Central memory CD4-positive, alpha-beta T cell (primary cell): ENCODE data around the gene TMEM255B.

Source experiments
- DNase-seq: peaks from one replicate; pipeline ENCODE4 v3.0.0; 2022

The TMEM255B gene

DNA sequence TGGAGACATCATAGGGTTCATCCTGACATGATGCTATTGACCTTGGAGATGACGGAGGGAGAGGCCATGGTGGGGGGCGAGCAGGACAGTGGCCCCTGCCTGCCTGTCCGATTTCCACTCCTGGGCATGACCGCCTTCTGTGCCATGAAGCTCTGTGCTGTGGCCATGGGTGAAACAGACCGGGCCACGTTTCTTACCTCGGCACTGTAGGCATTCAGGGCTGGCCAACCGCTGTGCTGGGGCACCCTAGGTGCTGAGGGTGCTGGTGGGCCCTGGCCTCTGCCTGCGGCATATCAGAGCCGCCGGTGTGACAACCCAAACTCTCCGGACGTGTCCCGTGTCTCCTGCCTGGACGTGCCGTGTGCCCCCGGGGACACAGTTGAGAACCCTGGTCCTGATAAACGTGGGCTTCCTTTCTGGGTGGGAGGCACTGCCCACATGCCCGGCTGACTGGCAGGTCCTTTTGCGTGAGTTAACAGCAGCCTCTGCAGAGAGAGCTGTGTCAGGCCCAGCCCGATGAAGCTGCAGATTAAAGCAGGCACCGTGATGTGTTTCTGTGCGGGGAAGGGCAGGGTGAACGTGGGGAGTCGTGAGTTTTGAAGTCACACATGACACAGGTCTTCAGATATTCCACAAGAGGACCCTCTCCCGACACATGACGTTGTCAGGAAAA is 46.5 kb downstream of the TMEM255B start:
- no peak for DNase-seq

DNA sequence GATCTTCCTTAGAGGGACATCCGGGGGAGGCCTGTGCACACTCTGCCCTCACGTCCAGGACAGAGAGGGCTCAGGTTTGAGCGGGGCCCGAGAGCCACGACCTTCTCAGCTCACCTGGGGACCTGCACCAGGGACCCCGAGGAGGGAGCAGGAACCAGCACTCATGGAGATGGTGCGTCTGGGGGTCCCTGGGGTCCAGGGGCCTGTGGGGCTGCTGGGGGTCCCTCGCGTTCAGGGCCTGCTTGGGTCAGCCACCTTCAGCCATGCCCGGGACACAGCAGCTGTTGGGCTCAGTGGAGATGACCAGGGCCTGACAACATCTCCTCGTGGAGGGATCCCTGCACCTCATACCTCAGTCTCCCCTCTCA is 47.1 kb downstream of the TMEM255B start:
- DNase-seq = no peak

DNA sequence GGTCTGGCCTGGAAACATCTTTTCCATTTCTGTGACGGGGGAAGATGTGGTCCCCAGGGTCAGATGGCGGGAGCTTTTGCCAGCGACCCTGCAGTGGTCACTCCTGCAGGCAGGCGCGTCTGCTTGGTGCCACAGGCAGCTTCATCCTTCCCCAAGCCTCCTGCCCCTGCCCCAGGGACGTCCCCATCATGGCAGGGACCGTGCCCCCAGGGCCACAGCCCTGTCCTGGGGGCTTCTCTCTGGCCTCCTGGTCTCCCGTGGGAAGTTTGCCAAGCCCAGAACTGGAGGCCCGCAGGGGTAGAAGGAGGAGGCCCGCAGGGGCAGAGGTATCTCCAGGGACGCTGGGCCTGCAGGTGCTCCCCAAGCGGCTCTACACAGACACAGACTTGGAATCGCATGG is 47.5 kb downstream of the TMEM255B start:
- DNase-seq = no peak

DNA sequence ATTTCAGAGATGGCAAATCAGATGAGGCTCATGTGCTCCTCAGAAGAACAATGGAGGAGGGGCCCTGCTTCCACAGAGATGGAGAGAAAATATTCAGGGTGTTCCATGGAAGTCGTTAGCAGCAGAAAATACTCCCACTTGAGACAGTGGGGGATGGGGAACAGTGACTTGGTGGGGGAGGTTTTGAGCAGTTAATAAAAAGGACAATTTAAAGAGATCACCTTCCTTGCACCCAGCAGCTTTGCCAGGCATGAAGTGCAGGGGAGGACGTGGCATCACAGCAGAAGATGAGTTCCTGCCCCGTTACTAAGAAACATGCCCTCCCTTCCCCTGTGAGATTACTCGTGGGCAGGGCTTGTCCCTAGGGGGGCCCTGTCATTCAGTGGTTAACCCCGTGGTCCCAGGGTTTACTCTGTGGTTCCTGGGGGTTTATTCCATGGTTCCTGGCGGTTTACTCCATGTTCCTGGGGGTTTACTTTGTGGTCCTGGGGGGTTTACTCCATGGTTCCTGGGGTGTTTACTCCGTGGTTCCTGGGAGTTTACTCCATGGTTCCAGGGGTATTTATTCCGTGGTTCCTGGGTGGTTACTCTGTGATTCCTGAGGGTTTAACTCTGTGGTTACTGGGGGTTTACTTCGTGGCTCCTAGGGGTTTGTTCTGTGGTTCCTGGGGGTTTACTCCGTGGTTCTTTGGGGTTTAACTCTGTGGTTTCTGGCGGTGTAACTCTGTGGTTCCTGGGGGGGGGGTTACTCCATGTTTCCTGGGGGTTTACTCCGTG is 49.2 kb downstream of the TMEM255B start:
- DNase-seq = no peak

DNA sequence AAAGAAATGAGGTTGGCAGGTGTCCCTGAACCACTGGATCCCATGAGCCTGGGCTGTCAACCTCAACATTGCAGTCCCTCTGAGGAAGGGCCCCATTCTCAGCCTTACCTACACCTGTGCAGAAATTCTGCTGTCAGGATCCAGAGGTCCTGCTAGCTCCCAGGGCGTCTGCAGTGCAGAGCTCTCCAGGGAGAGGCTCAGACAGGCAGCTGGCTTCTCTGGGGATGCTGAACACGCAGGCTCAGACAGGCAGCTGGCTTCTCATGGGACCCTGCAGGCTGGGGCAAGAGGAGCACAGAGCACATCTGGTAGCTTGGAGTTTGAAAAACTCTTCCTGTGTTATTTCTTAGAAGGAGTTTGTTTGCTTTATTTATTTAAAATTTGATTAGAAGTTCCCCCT is 50.9 kb downstream of the TMEM255B start:
- no peak for DNase-seq

DNA sequence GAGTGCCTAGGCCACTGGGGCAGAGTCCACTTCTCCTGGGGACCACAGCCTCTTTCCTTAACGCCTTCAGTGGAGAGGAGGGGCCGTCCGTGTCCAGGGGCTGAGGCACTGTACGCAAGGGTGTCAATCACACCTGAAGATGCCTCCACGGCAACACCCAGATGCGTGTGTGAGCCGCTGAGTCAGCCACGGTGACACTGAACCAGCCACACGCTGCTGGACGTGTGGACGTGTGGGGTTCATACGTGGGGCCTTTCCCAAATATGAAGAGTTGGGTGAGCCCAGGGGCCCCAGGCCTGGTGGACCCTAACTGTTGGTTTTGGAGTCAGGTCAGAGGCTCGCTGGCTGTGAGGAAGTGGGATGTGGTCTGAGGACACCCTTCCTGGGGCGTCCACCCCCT is 51.6 kb downstream of the TMEM255B start:
- no peak for DNase-seq

DNA sequence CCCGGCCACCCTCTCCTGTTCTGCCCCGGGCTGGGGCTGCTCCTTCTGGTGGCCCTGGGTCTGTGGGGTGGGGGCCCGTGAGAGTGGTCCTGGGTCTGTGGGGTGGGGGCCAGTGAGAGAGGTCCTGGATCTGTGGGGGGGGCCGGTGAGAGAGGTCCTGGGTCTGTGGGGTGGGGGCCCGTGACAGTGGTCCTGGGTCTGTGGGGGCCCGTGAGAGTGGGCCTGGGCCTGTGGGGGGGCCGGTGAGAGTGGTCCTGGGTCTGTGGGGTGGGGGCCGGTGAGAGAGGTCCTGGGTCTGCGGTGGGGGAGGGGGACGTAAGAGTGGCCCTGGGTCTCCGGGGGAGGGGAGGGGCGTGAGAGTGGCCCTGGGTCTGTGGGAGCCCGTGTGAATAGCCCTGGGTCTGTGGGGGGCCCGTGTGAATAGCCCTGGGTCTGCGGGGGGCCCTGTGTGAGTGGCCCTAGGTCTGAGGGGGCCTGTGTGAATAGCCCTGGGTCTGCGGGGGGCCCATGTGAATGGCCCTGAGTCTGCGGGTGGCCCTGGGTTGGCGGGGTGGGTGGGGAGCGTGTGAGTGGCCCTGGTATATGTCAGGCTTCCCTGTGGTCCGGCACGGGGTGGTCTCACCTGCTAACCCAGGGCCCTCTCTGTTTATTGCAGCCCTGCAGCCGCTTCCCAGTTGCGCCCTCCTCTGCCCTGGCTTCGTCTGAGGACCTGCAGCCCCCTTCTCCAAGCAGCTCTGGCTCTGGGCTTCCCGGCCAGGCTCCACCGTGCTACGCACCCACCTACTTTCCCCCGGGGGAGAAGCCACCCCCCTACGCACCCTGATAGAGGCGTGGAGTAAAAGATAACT is 52.3 kb downstream of the TMEM255B start:
- no peak for DNase-seq

DNA sequence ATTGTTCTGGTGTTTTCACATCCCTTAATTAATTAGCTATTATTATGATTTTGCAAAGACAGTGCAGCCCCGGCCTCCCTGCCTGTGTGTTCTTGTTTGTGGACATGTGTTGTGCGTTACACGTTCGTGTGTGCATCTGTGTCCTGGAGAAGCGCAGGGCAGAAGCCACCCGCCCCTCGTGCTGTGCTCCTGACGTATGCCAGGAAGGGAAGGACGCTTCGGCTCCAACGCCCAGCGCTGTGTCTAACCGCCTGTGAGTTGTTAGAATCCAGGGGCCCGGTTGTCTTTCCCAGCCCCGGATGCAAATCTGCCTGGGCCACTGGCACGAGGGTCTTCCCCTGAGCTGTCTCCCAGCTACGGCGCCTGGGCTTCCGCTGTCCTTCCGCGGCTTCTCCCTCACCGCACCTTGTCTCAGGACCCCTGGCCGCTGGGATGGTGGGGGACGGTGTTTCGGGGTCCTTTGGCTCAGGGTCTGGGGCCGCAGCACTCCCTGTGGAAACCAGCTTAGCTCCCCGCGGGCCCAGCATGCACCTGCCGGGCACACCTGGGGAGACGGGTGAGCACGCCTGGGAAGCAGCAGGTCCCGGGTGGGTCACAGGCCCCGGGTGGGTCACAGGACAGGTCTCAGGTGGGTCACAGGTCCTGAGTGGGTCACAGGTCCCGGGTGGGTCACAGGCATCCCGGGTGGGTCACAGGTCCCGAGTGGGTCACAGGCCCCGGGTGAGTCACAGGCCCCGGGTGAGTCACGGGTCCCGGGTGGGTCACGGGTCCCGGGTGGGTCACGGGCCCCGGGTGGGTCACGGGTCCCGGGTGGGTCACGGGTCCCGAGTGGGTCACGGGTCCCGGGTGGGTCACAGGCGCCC is 53.4 kb downstream of the TMEM255B start:
- no peak for DNase-seq

DNA sequence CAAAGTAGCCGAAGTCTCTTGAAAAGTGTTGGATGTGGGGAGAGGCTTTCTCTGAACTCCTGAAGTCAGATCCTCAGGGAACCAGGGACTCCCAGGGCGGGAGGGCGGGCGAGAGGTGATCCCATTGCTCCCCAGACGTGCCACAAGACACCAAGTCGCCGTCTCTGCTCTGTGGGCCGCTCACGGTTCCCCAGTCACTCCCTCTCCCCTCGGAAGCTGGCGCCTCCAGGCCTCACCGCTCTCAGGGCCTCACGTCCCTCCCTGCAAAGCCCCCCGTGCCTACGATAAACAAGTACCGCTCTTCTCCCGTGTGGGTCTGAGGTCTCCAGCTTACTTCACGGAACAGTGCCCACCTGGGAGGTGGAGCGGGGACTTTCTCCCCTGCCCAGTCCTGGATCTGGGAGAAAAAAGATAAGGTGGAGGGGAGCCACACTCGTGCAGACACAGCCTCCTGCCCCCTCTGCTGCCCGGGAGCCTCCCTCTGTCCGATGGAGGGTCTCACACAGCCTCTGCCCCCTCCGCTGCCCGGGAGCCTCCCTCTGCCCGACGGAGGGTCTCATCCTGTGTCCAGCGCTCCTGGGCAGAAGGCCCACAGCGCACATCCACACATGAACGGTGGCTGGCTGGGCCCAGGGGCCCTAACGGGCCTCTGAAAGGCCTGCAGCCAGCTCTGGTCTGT is 54.2 kb downstream of the TMEM255B start:
- no peak for DNase-seq

DNA sequence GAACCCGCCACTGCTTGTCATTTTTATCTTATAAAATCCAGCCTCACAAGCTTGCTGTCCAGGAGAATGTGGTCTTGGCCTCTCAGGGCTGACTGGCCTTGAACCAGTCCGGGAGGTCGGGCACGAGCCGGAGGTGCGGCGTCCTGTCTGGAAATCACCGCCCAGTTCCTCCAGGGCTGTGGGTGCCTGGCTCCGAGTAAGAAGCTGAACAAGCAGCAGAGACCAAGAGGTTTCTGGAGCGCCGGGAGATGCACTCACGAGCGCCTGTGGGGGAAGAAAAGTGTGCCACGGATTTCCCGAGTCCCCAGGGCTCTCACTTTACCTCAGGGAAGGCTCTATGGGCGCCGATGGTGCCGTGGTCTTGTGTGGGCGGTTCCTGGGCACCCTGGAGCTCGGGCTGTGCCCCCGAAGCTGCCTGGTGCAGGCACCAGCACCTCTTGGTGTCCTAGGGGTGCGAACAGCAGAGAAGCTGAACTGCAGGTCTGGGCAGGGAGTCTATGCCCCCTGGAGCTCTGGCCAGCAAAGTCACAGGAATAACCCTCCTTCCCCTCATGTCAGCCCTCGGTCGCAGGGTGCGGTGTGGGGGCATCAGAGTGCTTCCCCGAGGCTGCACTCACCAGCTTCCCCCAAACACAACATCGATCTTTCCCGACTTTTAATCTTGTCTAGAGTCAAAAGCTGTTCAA is 54.9 kb downstream of the TMEM255B start:
- no peak for DNase-seq

DNA sequence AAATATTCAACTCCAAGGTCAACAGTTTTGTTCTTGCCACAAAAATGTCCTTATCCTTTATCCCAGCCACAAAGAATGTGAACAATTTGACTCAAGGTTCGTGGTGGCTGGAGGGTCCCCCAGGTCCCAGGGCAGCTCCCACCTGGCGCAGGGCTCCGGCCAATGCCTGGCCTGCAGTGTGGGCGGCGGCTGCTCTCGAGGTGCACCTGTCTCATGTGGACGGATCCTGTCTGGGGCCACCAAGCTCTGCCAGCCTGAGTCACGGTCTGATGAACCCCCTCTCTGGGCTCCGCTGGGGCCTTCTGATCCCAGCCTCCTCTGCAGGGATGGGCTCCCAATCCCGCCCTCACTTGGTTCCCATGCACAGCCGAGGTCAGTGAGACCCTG is 55.4 kb downstream of the TMEM255B start:
- no peak for DNase-seq

DNA sequence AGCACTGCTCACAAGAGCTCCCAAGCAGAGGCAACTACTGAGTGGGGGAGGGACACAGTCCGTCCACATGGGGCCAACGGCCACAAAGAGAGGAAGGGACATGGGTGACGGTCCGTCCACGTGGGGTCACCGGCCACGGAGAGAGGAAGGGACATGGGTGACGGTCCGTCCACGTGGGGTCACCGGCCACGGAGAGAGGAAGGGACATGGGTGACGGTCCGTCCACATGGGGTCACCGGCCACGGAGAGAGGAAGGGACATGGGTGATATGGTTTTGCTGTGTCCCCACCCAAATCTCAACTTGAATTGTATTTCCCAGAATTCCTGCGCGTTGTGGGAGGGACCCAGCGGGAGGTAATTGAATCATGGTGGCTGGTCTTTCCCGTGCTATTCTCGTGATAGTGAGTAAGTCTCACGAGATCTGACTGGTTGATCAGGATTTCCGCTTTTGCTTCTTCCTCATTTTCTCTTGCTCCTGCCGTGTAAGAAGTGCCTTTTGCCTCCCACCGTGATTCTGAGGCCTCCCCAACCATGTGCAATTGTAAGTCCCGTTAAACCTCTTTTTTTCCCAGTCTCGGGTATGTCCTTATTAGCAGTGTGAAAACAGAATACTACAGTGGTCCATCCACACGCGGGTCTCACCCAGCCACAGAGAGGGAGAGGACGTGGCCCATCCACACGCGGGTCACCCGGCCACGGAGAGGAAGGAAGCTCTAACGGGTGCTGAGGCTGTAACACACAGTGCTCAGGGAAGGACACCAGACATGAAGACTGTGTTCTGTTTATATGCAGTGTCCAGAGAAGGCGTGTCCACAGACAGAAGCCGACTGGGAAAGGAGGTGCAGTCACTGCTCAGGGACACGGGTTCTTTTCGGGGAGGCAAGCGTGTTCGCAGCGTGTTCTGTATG is 56.4 kb downstream of the TMEM255B start:
- DNase-seq = peak; percentile 47

DNA sequence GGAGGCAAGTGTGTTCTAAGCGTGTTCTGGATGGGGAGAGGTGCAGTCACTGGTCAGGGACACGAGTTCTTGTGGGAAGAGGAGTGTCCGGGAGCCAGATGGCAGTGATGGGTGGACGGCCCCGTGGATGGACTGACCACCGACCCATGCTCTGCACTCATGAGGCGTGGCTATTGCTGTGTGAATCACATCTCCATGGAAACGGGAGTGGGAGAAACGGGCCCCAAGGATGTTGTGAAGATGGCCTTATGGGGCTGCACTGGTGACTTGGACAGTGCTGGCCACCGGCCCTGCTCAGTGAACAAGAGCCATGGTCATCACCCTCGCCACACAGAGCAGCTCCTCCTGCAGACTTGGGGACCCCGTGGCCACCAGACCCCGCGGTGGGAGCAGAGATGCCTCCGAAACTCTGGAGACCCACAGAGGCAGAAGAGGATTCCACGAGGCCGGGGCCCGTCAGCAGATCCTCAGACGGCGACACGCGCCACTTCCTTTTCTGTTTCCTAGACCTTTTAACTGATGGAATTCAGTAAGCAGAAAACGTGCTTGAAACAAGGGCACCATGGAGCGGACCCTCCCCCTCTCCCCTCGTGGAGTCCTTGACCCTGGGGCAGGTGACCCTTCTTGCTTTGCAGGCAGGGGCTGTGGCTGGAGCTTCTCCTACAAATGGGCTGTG is 57.4 kb downstream of the TMEM255B start:
- no peak for DNase-seq

DNA sequence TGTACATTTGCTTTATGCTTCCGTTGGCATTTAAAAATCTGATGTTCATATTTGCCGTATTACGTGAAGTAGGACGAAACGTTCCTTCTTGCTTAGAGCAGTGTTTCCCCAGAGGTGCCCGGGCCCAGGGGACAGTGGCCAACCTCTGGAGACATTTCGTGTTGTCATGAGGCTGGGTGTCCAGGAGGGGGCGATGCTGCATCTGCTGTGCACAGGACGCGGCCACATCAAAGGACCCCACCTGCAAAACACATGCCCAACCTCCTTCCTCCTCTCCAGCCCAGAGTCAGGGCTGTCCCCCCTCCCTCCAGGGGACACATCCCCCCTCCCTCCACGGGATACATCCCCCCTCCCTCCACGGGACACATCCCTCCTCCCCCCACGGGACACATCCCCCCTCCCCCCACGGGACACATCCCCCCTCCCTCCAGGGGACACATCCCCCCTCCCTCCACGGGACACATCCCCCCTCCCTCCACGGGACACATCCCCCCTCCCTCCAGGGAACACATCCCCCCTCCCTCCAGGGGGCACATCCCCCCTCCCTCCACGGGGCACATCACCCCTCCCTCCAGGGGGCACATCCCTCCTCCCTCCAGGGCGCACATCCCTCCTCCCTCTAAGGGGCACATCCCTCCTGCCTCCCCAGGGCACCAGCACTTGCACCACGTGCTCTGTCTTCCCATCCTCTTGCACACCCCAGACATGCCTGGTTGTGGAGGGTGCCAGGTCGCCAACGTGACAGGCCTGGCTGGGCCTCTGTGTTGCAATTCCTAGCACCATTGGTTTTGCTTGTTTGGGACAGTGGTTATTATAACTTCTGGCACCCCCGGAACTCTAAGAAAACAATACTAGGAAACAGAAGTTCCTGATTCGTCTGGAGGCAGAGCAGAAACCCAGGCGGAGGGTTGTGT is 58.2 kb downstream of the TMEM255B start:
- peak; percentile 88 for DNase-seq

DNA sequence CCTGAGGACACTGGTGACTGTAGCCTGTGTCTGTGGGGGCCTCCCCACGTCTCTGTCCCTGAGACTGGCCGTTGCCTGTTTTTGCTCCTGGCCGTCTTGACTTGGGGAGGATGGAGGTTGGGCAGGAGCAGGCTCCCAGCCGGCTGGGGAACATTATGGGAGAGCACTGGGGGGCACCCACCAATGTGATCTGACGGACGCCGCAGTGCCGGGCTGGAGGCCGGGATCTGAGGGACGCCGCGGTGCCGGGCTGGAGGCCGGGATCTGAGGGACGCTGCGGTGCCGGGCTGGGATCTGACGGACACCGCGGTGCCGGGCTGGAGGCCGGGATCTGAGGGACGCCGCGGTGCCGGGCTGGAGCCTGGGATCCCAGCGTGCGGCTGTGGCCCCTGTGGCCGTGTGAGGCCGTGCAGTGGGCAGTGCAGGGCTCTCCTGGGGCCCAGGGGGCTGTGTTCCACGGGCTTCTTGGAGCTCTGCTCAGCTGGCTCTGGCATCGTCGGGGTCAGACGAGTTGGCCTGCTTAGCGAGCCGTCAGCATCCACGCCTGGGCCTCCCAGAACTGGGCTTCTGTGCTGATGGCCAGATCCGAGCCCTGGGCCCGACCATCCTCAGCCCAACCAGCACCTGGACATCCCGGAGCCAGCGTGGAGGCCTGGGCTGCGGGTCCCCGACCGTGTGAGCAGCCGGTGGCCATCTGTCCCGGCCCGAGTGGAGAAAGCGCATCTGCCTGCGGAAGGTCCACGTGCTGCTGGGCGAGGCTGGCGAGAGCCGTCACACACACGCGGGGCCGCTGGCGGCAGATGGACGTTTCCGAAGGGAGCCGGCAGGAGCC is 59.0 kb downstream of the TMEM255B start:
- DNase-seq = no peak

DNA sequence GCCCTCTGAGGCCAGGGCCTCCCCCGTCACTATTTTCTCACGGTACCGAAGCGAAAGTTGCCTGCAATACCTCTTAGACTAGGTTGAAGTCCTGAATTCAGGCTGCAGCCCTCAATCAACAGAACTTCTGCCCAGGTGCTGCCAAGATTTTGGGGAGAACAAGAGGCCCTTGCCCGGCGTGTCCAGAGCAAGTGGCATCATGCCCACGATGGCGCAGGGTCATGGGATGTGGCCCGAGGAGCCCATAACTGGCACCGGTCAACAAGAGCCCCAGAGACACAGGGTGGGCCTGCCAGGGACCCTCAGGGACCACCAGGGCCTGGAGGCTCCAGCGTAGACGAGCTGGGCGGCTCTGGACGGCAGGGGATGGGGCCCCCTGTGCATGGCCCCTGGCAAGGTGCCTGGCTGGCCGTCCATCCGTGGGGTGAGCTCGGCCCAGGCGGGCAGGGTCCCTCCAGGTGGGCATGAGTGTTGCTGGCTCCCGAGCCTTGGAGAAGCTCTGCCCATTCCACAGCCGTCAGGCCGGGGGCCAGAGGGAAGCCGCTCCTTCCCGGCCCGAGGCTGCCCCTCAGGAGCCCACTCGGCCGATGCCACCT is 59.8 kb downstream of the TMEM255B start:
- DNase-seq = no peak

DNA sequence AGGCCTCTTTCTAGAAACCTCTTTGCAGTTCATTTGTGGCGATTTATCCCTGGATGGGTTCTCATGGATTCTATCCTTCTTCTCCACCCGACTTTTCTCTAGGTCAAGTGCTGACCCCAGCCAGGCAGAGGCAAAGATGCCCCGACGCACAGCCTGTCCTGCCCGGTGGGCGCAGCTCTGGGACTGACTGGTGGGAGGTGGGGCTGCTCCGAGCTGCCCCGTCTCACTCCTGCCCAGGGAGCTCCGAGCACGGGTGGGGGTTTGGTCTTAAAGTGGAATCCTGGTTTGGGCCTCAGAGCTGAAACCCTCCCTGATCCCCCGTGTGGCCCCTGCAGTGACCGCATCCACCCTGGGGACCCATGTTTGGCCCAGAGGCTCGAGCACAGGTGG is 60.3 kb downstream of the TMEM255B start:
- DNase-seq = no peak
